ENCODE data around the gene GRIN3B. TPM values are rescaled to one million over a fixed set of nuclear protein-coding genes. Genes with fewer than 3 reads are reported as not detected.

The GRIN3B gene
- total RNA-seq, 2 donors from 2014 or later, result 0.14 TPM; not detected in 1

- Histone ChIP-seq H3K4me1 (ENCODE audit: control insufficient read depth in 1 of 2, low read depth in 2 of 2) (no peaks in the 10 kb centered on the region), H3K36me3 (no peaks in the 10 kb centered on the region), H3K4me3 (no peak overlapping the region), H3K27ac (no peak overlapping the region), H3K9me3 (no peaks in the 10 kb centered on the region), H3K27me3 (replicated peaks; ENCODE audit: insufficient read depth) (no peaks in the 10 kb centered on the region)
- ATAC-seq (ENCODE audit: insufficient number of reproducible peaks, low FRiP score, low read depth) (no peak), DNase-seq (ENCODE audit: low spot score) (no peak)
- TF ChIP-seq CTCF (IDR thresholded peaks at IDR 0.05), result no peak
Measured at GRCh38 chr19:958967-959855, 41.0 kb upstream of the GRIN3B start.

GRCh38 chr19:960020-960419, 40.2 kb upstream of the GRIN3B start:
- Histone ChIP-seq H3K9me3 (no peaks in the 10 kb centered on the region), H3K4me3 (no peak overlapping the region), H3K4me1 (ENCODE audit: control insufficient read depth in 1 of 2, low read depth in 2 of 2) (no peaks in the 10 kb centered on the region), H3K36me3 (no peaks in the 10 kb centered on the region), H3K27ac (no peak overlapping the region), H3K27me3 (replicated peaks; ENCODE audit: insufficient read depth) (no peaks in the 10 kb centered on the region)
- DNase-seq (ENCODE audit: low spot score) (no peak), ATAC-seq (ENCODE audit: insufficient number of reproducible peaks, low FRiP score, low read depth) (no peak)
- no peak for TF ChIP-seq CTCF (IDR thresholded peaks at IDR 0.05)

GRCh38 chr19:960601-960938, 39.6 kb upstream of the GRIN3B start:
- TF ChIP-seq CTCF (IDR thresholded peaks at IDR 0.05), result no peak
- Histone ChIP-seq H3K27me3 (replicated peaks; ENCODE audit: insufficient read depth) (no peaks in the 10 kb centered on the region), H3K36me3 (no peaks in the 10 kb centered on the region), H3K4me3 (no peak overlapping the region), H3K27ac (no peak overlapping the region), H3K9me3 (no peaks in the 10 kb centered on the region), H3K4me1 (ENCODE audit: control insufficient read depth in 1 of 2, low read depth in 2 of 2) (no peaks in the 10 kb centered on the region)
- no peak for DNase-seq (ENCODE audit: low spot score)
- ATAC-seq (ENCODE audit: insufficient number of reproducible peaks, low FRiP score, low read depth), result no peak

- no peaks in the 10 kb centered on the region for H3K36me3 ChIP-seq
- H3K27me3 ChIP-seq (replicated peaks; ENCODE audit: insufficient read depth), result no peaks in the 10 kb centered on the region
- DNase-seq (ENCODE audit: low spot score) (no peak), ATAC-seq (ENCODE audit: insufficient number of reproducible peaks, low FRiP score, low read depth) (no peak)
- no peak for TF ChIP-seq CTCF (IDR thresholded peaks at IDR 0.05)
- no peaks in the 10 kb centered on the region for H3K4me1 ChIP-seq (ENCODE audit: control insufficient read depth in 1 of 2, low read depth in 2 of 2)
- no peaks in the 10 kb centered on the region for H3K9me3 ChIP-seq
- H3K4me3 ChIP-seq, result no peak overlapping the region
- H3K27ac ChIP-seq, result no peak overlapping the region
Measured at GRCh38 chr19:961866-962620, 38.2 kb upstream of the GRIN3B start.

GRCh38 chr19:962683-963400, 37.4 kb upstream of the GRIN3B start:
- no peaks in the 10 kb centered on the region for H3K9me3 ChIP-seq
- H3K4me3 ChIP-seq, result no peak overlapping the region
- no peak for DNase-seq (ENCODE audit: low spot score)
- H3K27ac ChIP-seq, result no peak overlapping the region
- no peak for TF ChIP-seq CTCF (IDR thresholded peaks at IDR 0.05)
- no peaks in the 10 kb centered on the region for H3K27me3 ChIP-seq (replicated peaks; ENCODE audit: insufficient read depth)
- H3K36me3 ChIP-seq, result no peaks in the 10 kb centered on the region
- no peaks in the 10 kb centered on the region for H3K4me1 ChIP-seq (ENCODE audit: control insufficient read depth in 1 of 2, low read depth in 2 of 2)
- ATAC-seq (ENCODE audit: insufficient number of reproducible peaks, low FRiP score, low read depth), result no peak
